ENCODE data around the gene MAN1C1. TPM values are rescaled to one million over a fixed set of nuclear protein-coding genes. Genes with fewer than 3 reads are reported as not detected.

Gene MAN1C1
- total RNA-seq, 4 donors from 2014 or later, result 14.6 to 25.1 (median 17.5) TPM

GRCh38 chr1:25813734-25814471 is 197.3 kb downstream of the MAN1C1 start:
- no peak overlapping the region for H3K4me3 ChIP-seq
- no peak overlapping the region for H3K27ac ChIP-seq
- TF ChIP-seq EP300 (IDR thresholded peaks at IDR 0.05) (no peak), CTCF (IDR thresholded peaks at IDR 0.05) (no peak), POLR2A (IDR thresholded peaks at IDR 0.05) (no peak)
- DNase-seq (ENCODE audit: low spot score in 2 of 2), result no peak
- H3K4me1 ChIP-seq, result peaks cover 0 to 36% (median 18%) of the 10 kb centered on the region in 4 donors
- no peaks in the 10 kb centered on the region for H3K9me3 ChIP-seq
- H3K27me3 ChIP-seq, result no peaks in the 10 kb centered on the region
- peaks cover 0 to 77% (median 0%) of the 10 kb centered on the region in 3 donors for H3K36me3 ChIP-seq
- 91 to 92% methylated on average over 21 of the region's 24 CpGs for WGBS, 2 donors

GRCh38 chr1:25814549-25815087 is 198.0 kb downstream of the MAN1C1 start:
- Histone ChIP-seq H3K4me3 (no peak overlapping the region), H3K36me3 (peaks cover 0 to 70% (median 0%) of the 10 kb centered on the region in 3 donors), H3K4me1 (peaks cover 0 to 38% (median 21%) of the 10 kb centered on the region in 4 donors), H3K27ac (no peak overlapping the region), H3K27me3 (no peaks in the 10 kb centered on the region), H3K9me3 (no peaks in the 10 kb centered on the region)
- no peak for TF ChIP-seq EP300 (IDR thresholded peaks at IDR 0.05)
- no peak for DNase-seq (ENCODE audit: low spot score in 2 of 2)
- WGBS, 2 donors, result 80 to 87% methylated on average over 7 of the region's 7 CpGs

GRCh38 chr1:25815208-25816111 is 198.9 kb downstream of the MAN1C1 start:
- H3K36me3 ChIP-seq, result peaks cover 0 to 61% (median 0%) of the 10 kb centered on the region in 3 donors
- 85 to 89% methylated on average over 24 of the region's 24 CpGs for whole genome bisulfite sequencing, 2 donors
- DNase-seq (ENCODE audit: low spot score in 2 of 2), result no peak
- no peaks in the 10 kb centered on the region for H3K9me3 ChIP-seq
- H3K27ac ChIP-seq, result peak overlapping the region in 2 of 4 donors; percentile 33 to 65
- peaks cover 0 to 30% (median 16%) of the 10 kb centered on the region in 4 donors for H3K4me1 ChIP-seq
- H3K27me3 ChIP-seq, result no peaks in the 10 kb centered on the region
- TF ChIP-seq POLR2A (IDR thresholded peaks at IDR 0.05) (no peak), CTCF (IDR thresholded peaks at IDR 0.05) (no peak), EP300 (IDR thresholded peaks at IDR 0.05) (no peak)
- H3K4me3 ChIP-seq, result no peak overlapping the region

GRCh38 chr1:25816112-25816718 is 199.6 kb downstream of the MAN1C1 start:
- Histone ChIP-seq H3K4me3 (no peak overlapping the region), H3K36me3 (peaks cover 0 to 56% (median 0%) of the 10 kb centered on the region in 3 donors), H3K27me3 (no peaks in the 10 kb centered on the region), H3K4me1 (peaks cover 0 to 27% (median 16%) of the 10 kb centered on the region in 4 donors), H3K27ac (peak overlapping the region in 2 of 4 donors; percentile 33 to 65), H3K9me3 (no peaks in the 10 kb centered on the region)
- DNase-seq (ENCODE audit: low spot score in 2 of 2), result no peak
- TF ChIP-seq EP300 (IDR thresholded peaks at IDR 0.05), result no peak
- no peak for TF ChIP-seq CTCF (IDR thresholded peaks at IDR 0.05)
- TF ChIP-seq POLR2A (IDR thresholded peaks at IDR 0.05), result no peak
- 80 to 87% methylated on average over 14 to 15 of the region's 15 CpGs for WGBS, 2 donors

- no peak for DNase-seq (ENCODE audit: low spot score in 2 of 2)
- Histone ChIP-seq H3K27ac (peak overlapping the region in 3 of 4 donors; percentile 96 to 98 (median 97)), H3K27me3 (no peaks in the 10 kb centered on the region), H3K36me3 (peaks cover 0 to 43% (median 0%) of the 10 kb centered on the region in 3 donors), H3K4me1 (peaks cover 0 to 37% (median 25%) of the 10 kb centered on the region in 4 donors), H3K4me3 (no peak overlapping the region), H3K9me3 (no peaks in the 10 kb centered on the region)
- TF ChIP-seq EP300 (IDR thresholded peaks at IDR 0.05) (no peak), POLR2A (IDR thresholded peaks at IDR 0.05) (no peak), CTCF (IDR thresholded peaks at IDR 0.05) (no peak)
- 46 to 55% methylated on average over 7 of the region's 8 CpGs for WGBS, 2 donors
Measured at GRCh38 chr1:25817840-25818501, 201.4 kb downstream of the MAN1C1 start.
